Right ventricle myocardium inferior (tissue), 1 donor: ENCODE results near the gene ETV7. TPM values are rescaled to one million over a fixed set of nuclear protein-coding genes. Genes with fewer than 3 reads are reported as not detected.

Experiments used
- ATAC-seq: fragments of 200-7000 bp; cut with Tn5 transposase; one replicate; pipeline ENCODE4 v1.9.1; 2020; ENCODE audit warnings: mild to moderate bottlenecking, moderate library complexity
- DNase-seq: peaks from one replicate; pipeline ENCODE4 v3.0.0; 2021; ENCODE audit errors: missing footprints
- intact Hi-C: fragments of 100-400 bp; cut with DNase I; formaldehyde crosslinking; loops from one replicate; pipeline ENCODE4 v1.11.0; 2022
- total RNA-seq: library from RNA; stranded (reverse); fragmentation: NEBNext Ultra II Directional; extraction: Animal tissue kit (Norgen Biotek cat#: 25700); gene quantifications from one replicate; pipeline ENCODE4 v1.2.1, GENCODE V29; 2021
- donor health status: DM: no; HTN: yes; CAD: no; lungs with severe emphysema.

Gene ETV7
- total RNA-seq, 1 donor from 2014 or later = 0.38 TPM

DNA sequence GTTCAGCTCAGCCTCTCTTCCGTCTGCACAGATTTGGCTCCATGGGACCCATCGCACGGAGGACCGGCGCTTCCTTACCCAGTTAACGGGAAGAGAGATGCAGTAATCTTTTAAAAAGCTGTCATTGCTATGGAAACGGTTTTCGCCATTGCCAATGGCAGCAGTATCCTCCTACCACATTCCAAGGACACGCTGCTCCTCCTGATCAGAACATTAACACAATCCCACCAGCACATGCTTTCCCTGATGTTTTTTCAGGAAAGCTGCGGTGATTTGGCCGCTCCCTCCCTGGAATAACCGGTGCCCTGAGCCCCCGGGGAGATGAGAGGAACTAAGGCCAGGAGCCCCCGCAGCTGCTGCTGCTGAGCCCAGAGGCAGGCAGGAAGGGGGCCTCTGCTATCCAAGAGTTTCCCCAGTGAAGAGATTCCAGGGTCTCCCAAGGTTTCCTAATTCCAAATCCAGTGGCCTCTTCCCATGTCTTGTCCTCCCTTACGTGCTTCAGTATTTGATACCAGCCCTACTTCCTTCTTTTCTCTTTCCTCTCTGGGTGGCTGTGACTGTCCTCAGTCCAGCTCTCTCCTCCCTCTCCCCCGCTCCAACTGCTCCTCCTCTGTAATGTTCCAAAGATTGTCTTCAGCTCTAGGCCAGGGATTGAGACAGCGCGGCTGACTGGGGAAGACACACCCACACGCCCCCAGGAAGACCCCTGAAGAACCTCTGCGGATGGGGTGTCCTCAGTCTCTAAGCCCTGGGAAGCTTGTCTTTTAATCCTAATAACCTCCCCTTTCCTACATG, 53.3 kb downstream of the ETV7 start:
- intact Hi-C loops = no loop called here
- DNase-seq = no peak
- peak; percentile 47 for ATAC-seq

- ATAC-seq = no peak
Observed at GRCh38 chr6:36333171-36333895, 54.1 kb downstream of the ETV7 start.

DNA sequence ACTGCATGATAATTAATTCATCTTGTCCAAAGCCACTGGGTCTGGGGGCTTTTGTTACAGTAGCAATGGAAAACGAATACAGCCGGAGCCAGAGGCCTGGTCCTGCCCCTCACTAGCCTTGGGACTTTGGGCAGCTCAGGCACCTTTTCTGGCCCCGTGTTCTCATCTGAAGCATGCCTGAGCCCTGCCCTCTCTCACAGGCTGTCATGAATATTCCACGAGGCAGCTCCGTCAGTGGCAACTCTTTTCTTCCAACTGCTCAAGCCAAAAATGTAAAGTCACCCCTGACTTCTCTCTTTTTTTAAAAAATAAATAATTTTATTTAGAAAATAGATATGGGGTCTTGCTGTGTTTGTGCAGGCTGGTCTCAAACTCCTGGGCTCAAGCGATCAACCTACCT, 56.1 kb downstream of the ETV7 start:
- ATAC-seq (no peak), DNase-seq (no peak)
- intact Hi-C loops = no loop called here

More at GRCh38 chr6:36333171-36333895, 54.1 kb downstream of the ETV7 start:
- no peak for DNase-seq
- intact Hi-C loops = no loop called here

- DNase-seq (no peak), ATAC-seq (no peak)
- intact Hi-C loops = no loop called here
Observed at GRCh38 chr6:36330366-36330765, 57.1 kb downstream of the ETV7 start.

- ATAC-seq = no peak
- intact Hi-C loops = no loop called here
Observed at GRCh38 chr6:36329798-36330291, 57.6 kb downstream of the ETV7 start.

DNA sequence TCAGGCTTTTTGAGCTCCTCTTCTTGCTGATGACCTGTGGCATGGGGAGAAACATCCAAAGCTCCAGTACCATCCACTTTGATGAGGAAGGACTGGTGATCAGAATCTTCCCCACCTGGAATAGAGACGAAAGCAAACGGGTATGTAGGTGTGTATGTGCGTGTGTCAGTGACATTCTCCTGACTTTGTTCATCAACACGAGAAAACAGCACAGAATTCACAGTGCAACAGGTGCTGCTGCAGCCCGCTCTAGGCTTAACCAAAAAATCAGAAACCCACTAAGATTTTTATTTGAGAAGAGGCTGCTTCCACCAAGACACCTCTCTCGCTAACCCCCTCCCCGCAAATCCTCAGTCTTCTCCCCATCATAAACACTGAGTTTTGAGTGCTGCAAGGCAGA, 58.9 kb downstream of the ETV7 start:
- DNase-seq = no peak
- ATAC-seq = no peak
- intact Hi-C loops = no loop called here

More at GRCh38 chr6:36329798-36330291, 57.6 kb downstream of the ETV7 start:
- no peak for DNase-seq

- no peak for DNase-seq
- intact Hi-C loops = no loop called here
- no peak for ATAC-seq
Observed at GRCh38 chr6:36327919-36328236, 59.6 kb downstream of the ETV7 start.

DNA sequence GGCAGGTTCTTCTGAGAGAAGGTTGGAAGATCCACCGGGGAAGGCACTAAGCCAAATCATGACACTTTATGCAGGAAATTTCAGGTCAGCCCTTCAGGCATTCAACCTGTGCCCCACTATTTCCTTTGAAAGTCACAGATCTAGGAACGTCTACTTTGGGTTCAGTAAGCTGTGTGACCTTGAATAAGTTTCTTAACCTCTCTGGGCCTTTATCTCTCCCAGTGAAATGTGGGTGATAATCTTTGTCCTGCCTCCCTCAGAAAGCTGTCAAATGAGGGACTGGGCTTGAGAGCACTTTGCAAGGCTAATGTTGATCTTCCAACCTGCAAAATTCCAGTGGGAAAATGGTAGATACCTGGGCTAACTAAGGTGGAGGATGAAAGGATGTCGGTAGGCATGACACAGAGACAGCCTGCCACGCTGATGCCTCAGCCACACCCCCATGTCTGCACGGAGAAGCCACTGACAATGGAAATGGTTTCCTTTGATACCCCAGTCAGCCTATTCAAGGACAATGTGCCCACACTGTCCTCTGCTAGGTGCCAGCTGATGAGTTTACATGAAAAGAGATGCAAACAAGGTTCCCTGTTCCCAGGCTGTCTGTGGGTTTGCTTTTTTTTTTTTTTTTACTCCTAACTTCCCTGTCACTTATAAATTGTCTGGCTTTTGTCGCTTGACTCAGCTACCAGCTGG, 60.1 kb downstream of the ETV7 start:
- ATAC-seq (no peak), DNase-seq (no peak)
- intact Hi-C loops = no loop called here

DNA sequence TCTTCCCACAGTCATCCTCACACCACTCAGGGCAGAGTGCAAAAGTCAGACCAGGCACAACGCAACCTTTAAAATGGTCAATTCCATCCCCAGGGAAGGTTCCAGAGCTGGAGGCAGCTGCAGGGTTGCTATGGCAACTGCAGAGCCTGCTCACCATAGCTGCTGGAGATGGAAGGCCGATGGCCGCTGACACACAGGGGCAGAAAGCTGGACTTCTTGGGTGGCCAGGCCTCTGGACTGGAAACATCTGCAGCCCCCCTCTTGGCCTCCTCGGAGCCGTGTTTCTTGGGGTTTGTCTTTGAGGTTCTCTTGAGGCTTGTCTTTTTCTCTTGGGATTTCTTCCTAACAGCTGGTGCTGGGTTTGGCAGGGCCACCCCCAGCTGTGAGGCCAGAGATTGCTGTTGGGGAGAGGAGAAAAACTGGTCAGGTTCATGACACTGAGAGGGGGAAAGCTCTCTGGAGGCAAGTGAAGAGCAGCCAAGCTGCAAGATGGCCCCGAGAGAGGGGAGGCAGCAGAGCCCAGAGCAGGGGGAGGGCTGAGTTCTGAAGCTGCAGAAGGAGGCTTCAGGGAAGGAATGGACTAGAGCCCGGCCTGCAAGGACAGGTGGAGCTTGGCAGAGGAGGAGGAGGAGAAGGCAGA, 61.0 kb downstream of the ETV7 start:
- ATAC-seq (peak; percentile 53), DNase-seq (no peak)
- intact Hi-C loops = no loop called here

DNA sequence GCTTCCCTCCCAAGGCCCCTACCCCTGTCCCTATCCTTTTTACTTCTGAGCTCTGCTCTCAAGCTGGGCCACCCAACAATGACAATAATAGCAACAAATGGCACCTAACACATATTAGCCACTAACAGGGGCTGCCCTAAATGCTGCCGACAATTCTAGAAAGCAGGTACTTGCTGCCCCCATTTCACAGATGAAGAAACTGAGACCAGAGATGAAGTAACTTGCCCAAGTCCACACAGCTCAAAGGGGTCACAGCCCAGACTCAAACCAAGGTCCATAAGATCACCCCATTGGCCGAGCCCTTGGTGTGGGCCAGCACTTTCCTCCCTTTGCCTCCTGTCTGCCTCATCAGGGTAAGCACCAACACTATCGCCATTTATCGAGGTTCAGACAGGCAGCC, 62.8 kb downstream of the ETV7 start:
- intact Hi-C loops = no loop called here
- ATAC-seq (no peak), DNase-seq (no peak)

DNA sequence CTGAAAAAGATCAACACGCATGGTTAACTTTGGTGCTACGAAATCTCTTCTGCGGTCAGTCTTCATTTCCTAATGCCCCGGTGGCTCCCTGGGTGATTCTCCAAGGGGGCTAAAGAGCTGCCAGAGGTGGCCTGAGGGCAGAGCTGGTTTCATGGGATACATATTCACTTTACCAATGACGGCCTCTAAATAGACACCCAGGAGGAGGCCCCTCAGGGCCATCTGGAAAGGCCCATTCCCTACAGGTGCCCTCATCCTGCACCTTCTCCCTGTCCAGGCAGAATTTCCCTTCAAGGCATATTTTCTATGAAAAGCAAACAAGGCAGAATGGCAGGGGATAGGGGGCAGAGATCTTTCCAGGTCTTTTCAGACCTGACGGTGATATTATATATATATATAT, 63.3 kb downstream of the ETV7 start:
- DNase-seq (no peak), ATAC-seq (no peak)
- intact Hi-C loops = no loop called here

DNA sequence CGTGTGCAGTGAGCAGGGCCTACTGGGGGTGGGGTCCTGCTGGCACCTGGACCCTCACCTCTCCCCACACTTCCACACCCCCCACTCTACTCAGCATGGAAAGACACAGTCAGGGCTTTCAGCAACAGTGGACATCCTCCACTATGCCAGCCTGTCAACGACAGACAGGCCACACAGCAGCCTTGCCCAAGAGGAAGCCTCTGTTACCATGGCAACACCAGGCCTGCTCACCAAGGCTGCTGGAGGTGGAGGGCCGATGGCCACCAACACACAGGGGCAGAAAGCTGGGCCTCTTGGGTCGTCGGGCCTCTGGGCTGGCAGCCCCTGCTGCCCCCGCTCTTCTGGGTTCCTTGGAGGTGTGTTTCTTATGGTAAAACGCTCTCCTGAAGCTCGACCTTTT, 64.4 kb downstream of the ETV7 start:
- ATAC-seq = no peak
- intact Hi-C loops = no loop called here
- DNase-seq = no peak

GRCh38 chr6:36322591-36322990, 64.9 kb downstream of the ETV7 start:
- ATAC-seq = no peak
- no peak for DNase-seq
- intact Hi-C loops = no loop called here

GRCh38 chr6:36320475-36320874, 67.0 kb downstream of the ETV7 start:
- ATAC-seq (no peak), DNase-seq (no peak)
- intact Hi-C loops = no loop called here

- DNase-seq (no peak), ATAC-seq (no peak)
- intact Hi-C loops = no loop called here
Observed at GRCh38 chr6:36319821-36320220, 67.6 kb downstream of the ETV7 start.

- DNase-seq (no peak), ATAC-seq (no peak)
- intact Hi-C loops = no loop called here
Observed at GRCh38 chr6:36319436-36319762, 68.1 kb downstream of the ETV7 start.

DNA sequence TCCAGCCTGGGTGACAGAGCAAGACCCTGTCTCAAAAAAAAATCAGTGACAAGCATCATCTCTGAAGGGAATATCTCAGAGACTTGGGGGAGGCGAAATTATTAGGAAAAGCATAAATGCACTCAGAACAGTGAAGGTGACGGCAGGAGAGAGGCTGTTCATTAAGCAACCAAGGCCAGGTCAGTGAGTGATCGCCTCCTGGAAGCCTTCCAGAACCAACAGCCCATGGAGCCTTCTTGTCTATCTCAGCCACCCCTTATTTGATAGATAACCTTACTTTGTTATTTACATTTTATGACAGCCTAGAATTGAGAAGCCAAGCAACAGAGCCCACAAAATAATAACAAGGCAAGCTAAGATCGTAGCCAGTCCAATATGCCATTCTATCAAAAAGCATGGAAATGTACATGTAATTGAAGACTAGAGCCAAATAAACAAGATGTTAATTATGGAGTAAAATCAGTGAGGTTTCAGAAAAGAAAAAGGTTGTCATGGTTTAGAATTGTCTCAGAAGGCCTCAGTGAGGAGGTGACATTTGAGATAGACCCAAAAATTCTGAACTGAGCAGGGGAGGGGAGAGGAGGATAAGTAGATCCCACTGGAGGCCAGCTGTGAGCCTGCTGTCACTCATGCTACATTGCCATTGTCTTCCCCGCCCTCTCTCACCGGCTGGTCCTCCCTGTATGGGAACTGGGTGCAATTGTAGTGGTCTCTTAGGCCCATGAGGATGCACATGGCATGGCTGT, 68.6 kb downstream of the ETV7 start:
- no peak for ATAC-seq
- intact Hi-C loops = no loop called here
- no peak for DNase-seq

- ATAC-seq = no peak
Observed at GRCh38 chr6:36317623-36318022, 69.8 kb downstream of the ETV7 start.

More at GRCh38 chr6:36317623-36318022, 69.8 kb downstream of the ETV7 start:
- no peak for DNase-seq
- intact Hi-C loops = no loop called here
